ENCODE measurements around the gene SLC49A3. TPM values are rescaled to one million over a fixed set of nuclear protein-coding genes. Genes with fewer than 3 reads are reported as not detected.

Gene SLC49A3
- total and polyA plus RNA-seq, 2 of the 13 experiments (the other 11 are each of a cell fraction or from before 2014, with no cell fraction given): 0.07 to 0.17 TPM

- TF ChIP-seq MBNL3 (CRISPR knock-in tag; conservative IDR thresholded peaks at IDR 0.05): no peak
- TF ChIP-seq ZNF7 (CRISPR knock-in tag; IDR thresholded peaks at IDR 0.05): no peak
- peak; percentile 56 for TF ChIP-seq UBTF (CRISPR knock-in tag; IDR thresholded peaks at IDR 0.05)
- no peak for TF ChIP-seq MIER2 (CRISPR knock-in tag; IDR thresholded peaks at IDR 0.05)
- TF ChIP-seq GMEB1 (CRISPR knock-in tag; IDR thresholded peaks at IDR 0.05; ENCODE audit: borderline replicate concordance): no peak
- TF ChIP-seq SAP130 (CRISPR knock-in tag; IDR thresholded peaks at IDR 0.05; ENCODE audit: low read depth): peak; percentile 71; the same call in 1 of the 2 replicates
- TF ChIP-seq HNF4A (CRISPR knock-in tag; IDR thresholded peaks at IDR 0.05): peak; percentile 33; the same call in 1 of the 2 replicates
- TF ChIP-seq ZNF616 (CRISPR knock-in tag; IDR thresholded peaks at IDR 0.05; ENCODE audit: low read depth): no peak
- no peak for TF ChIP-seq ZNF710 (CRISPR knock-in tag; IDR thresholded peaks at IDR 0.05; ENCODE audit: borderline replicate concordance)
- TF ChIP-seq ZNF276 (CRISPR knock-in tag; IDR thresholded peaks at IDR 0.05; ENCODE audit: low read depth): peak; percentile 70; the same call in 1 of the 2 replicates
- TF ChIP-seq ZBED4 (CRISPR knock-in tag; IDR thresholded peaks at IDR 0.05; ENCODE audit: borderline replicate concordance): no peak; the same call in 1 of the 2 replicates
- no peak; the same call in 1 of the 2 replicates for TF ChIP-seq MIER3 (CRISPR knock-in tag; IDR thresholded peaks at IDR 0.05; ENCODE audit: borderline replicate concordance)
- peak; percentile 99 for TF ChIP-seq CTCF (CRISPR knock-in tag; IDR thresholded peaks at IDR 0.05)
- no peak for TF ChIP-seq NFE2L1 (CRISPR knock-in tag; IDR thresholded peaks at IDR 0.05; ENCODE audit: borderline replicate concordance)
Observed at GRCh38 chr4:683982-684622, 4.8 kb downstream of the SLC49A3 start (continued).
